GM18499 (cell line): ENCODE measurements around the gene DDX42.
"Not testable (repeated sequence)": the region's sequence is repeated elsewhere in the genome, so short reads cannot be mapped to it uniquely, and the experiment has no call there.

Experiments used
- ATAC-seq: cut with Tn5 transposase; IDR thresholded peaks from one replicate; pipeline ENCODE4 v1.9.1; 2021; ENCODE audit warnings: moderate number of reproducible peaks; ENCODE audit not compliant: insufficient read depth, unreplicated experiment

DDX42 gene

DNA sequence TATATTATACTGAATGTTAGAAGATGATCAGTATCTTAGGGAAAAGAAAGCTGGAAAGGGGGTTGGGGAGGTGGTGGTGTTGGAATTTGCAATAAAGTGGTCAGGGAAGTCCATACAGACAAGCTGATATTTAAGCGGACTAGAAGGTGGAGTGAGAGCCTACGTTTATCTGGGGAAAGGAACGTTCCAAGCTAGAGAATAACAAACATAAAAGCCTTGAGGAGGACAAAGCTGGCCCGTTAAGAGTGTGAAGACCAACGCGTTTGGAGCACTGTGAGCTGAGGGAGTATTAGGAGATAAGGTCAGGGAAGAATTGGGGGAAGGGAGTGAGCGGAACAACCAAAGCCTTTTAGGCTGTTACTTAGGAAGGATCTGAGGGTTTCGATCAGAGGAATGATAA lies 1.4 kb downstream of the DDX42 start:
- no peak for ATAC-seq

DNA sequence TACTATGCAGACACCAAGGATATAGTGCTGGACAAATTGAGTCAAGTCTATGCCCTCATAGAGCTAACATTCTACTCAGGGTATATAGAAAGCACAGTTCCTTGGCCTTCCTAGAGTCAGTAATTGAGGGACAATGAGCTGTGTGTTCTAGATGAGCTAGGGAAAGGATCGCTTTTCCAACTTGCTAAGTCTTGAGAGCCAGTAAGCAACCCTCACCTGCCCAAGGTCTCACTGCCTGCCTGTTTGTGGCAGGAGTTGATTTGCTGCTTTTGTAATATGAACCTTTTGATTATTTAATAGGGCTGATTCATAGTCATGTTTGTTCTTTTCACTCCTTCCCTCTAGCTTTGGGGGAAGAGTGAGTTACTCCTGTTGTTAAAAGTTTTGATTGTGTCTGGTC lies 6.5 kb downstream of the DDX42 start:
- no peak for ATAC-seq

DNA sequence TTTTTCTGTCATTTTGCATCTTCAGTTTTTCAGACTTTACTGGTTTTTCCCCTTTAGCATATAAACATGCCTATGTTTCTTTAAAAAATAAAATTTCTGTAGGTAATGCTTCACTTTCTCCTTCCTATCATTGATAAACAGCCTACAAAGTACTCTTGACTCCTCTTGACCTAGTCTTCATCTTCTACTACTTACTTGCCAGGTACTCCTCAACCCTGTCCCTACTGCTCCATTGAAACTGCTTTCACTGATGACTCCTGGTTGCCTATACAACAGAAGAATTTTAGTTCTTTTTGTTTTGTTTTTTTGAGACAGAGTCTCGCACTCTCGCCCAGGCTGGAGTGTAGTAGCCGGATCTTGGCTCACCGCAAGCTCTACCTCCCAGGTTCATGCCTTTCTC lies 7.0 kb downstream of the DDX42 start:
- no peak for ATAC-seq

DNA sequence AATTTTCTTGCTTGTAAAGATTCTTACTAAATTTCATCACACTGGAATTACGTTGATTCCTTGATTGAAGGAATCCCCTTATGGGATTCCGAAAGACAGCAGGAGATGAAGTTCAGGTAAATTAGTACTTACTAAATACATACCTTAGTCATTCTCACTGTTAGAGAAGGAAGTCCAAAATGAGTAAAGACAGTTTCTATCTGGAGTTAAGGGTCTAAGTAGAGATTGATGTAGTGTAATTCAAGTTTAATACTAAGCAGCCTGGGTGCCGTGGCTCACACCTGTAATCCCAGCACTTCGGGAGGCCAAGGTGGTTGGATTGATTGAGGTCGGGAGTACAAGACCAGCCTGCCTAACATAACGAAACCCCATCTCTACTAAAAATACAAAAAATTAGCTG lies 9.6 kb downstream of the DDX42 start:
- ATAC-seq = no peak

DNA sequence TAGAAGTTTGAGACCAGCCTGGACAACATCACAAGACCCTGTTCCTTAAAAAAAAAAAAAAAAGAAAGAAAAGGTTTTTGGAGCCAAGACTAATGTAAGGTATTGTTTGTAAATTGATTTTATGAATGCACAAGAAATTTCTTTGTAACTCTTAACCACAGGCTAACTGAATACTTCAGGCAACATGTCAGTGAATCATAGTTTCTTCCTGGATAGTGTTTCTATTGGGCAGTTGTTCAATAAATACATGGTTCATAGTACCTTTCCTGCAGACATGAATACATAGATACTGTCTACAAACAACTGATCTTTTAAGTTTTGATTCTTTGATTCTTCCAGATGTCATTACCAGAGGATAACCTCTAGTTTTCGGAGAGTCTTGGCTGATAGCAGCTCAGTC lies 11.6 kb downstream of the DDX42 start:
- no peak for ATAC-seq

DNA sequence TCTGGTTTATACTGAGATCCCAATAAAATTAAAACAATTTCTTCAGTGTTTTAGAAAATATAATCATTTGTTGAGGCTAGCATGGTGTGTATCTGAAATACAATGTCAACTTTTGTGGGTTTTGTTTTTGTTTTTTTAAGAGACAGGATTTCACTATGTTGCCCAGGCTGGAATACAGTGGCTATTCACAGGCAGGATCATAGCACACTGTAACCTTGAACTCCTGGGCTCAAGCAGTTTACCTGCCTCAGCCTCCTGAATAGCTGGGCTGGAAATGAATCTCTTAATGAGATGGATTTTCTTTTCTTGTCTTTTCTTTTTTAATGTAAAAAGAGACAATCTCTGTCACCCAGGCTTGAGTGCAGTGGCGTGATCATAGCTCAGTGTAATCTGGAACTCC lies 12.1 kb downstream of the DDX42 start:
- ATAC-seq = no peak

DNA sequence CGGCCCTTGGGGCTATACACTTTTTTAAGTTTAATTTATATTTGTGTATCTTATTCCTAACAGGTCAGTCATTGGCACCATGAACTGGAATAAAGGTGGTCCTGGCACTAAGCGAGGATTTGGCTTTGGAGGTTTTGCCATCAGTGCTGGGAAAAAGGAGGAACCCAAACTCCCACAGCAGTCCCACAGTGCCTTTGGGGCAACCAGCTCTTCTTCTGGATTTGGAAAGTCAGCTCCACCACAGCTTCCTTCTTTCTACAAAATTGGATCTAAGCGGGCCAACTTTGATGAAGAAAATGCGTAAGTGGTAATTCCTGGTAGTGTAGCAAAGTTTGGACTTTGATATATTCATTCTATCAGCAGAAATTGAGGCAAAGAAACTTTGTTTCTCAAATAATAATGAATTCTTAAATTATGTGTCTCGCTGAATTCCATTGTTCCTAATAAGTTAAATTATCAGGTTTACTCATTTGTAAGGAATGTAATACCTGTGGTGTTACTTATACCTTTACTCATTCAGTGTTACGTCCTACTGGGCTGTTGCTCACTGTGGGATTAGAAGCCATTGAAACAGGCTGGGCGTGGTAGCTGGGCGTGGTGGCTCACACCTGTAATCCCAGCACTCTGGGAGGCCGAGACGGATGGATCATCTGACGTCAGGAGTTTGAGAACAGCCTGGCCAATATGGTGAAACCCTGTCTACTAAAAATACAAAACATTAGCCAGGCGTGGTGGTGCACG lies 13.2 kb downstream of the DDX42 start:
- no peak for ATAC-seq

DNA sequence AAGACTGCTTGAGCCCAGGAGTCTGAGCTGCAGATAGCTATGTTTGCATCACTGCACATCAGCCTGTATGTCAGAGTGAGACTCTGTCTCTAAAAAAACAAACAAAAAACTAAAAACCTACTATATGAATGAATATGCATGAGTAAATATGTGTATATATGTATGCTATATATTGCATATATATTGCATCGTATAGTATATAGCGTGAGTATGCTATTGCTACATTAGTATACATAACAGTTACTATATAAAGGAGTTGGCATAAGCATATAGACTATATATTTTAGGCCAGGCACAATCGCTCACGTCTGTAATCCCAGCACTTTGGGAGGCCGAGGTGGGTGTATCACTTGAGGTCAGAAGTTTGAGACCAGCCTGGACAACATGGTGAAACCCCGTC lies 16.1 kb downstream of the DDX42 start:
- ATAC-seq = no peak

DNA sequence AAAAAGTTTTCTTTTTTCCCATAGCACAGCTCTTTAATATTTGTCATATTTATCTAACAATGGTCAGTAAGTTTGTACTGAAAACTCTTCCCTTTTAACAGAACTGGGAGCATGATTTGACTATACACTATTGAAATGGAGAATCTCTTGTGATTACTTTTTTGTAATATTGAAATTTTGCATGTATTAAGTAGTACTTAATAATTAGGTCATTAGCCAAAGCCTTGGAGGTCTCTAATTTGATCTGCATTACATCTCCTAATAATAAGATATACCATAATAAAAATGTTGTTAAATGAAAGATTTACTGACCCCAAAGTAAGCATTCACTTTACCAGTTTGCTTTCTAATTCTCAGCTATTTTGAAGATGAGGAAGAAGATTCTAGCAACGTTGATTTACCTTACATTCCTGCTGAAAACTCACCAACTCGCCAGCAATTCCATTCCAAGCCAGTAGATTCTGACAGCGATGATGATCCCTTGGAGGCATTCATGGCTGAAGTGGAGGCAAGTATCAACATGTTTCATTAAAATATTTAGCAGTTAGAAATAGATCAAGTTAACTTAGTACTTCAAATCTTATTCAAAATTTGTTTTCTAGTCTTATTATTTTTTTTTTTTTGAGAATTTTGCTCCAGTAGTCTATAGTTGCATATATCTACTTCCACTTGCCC lies 18.2 kb downstream of the DDX42 start:
- ATAC-seq = no peak

DNA sequence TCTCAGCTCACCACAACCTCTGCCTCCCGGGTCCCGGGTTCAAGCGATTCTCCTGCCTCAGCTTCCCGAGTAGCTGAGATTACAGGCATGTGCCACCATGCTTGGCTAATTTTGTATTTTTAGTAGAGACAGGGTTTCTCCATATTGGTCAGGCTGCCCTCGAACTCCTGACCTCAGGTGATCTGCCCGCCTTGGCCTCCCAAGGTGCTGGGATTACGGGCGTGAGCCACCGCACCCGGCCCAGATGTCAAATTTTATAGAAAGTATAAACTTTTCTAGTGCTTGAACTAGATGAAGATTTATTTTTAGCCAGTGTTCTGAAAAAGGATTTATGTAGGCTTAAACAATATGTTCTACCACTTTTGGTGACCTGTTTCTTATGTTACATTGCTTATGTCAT lies 22.4 kb downstream of the DDX42 start:
- not testable (repeated sequence) for ATAC-seq

DNA sequence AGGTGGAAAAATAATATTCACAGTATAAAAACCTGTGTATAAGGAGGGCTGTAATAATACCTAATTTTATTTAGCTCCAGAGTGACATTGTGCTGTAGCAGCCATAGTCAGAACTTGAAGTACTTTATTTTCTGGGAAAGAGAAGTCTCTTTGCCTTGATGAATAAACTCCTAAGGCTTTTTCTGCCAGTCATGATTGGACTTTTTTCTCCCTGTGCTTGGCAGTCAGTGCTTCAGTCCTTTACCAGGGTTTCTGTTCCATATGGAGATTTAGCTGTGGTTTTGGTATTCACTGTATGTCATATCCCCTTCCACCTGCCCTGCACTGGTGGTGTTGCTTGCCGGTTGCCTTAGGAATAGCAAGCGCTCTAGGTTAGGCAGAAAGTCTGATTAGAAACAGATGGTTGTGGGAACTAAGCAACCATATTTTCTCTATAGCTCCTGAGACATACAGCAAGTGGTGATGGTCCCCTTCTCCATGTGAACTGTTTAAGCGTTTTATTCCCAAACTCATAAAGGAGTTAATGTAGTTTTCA lies 24.7 kb downstream of the DDX42 start:
- ATAC-seq = no peak

DNA sequence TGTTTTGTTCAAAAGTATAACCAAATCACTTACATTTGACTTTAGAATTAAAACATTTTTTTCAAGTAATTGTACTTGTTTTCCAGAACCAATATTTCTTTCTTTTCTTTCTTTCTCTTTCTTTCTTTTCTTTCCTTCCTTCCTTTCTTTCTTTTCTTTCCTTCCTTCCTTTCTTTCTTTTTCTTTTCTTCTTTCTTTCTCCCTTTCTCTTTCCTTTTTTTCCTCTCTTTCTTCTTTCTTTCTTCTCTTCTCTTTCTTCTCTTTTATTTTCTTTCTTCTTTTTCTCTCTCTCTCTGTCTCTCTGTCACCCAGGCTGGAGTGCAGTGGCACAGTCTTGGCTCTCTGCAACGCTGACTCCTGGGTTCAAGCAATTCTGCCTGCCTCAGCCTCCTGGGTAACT lies 26.8 kb downstream of the DDX42 start:
- ATAC-seq = no peak

DNA sequence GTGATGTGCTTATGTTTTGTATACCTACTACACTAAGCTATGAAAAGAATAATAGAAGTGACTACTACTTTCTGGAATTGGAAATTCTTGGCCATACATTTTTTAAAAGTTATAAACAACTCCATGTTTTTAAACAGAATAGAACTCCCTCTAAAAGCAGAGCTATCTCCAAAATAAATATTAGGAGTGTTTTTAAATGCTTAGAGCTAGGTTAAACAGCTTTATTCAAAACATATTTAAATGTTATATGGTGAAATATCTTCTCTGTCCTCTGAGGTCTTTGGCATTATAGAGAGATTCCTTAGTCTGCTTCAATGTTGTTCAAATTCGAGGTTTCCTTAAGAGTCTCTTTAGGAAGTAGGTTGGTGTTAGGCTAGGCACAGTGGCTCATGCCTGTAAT lies 30.4 kb downstream of the DDX42 start:
- no peak for ATAC-seq

DNA sequence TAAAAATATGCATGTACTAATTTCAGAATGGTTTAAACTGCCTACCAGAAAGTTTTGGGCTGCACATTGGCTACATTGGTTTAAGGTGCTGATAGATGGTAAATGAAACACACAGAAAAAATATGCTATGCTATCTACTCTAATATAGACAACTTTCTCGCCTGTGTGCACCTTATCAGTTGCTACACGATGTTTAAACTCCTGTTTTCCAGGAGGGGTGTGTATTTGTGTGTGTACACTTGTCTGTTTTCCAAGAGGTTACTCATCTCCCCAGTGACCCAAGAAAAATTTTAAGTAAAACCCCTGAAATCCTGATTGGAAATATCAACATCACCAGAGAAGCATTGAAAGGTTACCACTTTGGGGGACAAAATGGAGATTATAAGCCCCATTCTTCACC lies 31.6 kb downstream of the DDX42 start:
- ATAC-seq = no peak

DNA sequence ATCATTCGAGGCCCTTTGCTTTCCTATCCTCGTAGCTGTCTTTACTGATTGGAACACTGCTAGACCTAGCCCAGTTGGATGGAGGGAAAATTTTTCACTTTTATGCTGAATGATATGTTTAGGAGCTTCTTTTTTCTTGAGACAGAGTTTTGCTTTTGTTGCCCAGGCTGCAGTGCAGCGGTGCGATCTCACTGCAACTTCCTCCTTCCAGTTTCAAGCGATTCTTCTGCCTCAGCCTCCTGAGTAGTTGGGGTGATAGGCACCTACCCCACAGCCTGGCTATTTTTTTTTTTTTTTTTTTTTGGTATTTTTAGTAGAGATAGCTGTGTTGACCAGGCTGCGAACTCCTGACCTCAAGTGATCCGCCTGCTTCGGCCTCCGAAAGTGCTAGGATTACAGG lies 36.0 kb downstream of the DDX42 start:
- no peak for ATAC-seq

DNA sequence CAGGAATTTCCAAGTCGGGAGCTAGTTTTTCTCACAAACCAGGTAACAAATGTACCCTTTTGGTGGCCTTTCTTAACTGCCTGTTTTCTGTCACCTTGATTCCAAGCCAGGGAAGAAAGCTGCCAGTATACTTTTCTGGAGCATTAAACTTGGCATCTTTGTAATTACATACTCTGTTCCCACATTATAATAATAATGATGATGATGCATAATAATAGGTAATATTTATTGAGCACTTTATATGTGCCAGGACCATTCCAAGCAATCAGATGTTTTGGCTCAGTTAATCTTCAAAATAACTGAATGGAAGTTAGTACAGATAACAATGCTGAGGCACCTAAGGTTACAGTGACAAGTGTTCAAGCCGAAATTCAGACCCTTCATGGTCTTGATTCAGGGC lies 42.2 kb downstream of the DDX42 start:
- no peak for ATAC-seq

DNA sequence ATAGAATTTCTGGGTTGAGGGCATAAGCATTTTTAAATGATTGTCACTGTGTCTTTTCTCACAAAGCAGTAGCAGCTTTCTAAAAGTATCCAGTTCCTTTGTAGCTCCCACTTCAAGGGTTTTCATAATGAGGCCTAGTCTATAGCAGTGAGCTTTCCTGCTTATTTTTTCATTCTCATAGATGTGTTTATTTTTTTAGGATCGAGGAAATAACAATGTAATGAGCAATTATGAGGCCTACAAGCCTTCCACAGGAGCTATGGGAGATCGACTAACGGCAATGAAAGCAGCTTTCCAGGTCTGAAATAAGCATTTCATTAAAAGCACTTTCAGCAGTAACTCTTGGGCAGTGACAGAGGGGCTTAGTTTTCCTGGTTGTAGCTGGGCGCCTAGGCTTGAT lies 42.7 kb downstream of the DDX42 start:
- ATAC-seq = no peak

DNA sequence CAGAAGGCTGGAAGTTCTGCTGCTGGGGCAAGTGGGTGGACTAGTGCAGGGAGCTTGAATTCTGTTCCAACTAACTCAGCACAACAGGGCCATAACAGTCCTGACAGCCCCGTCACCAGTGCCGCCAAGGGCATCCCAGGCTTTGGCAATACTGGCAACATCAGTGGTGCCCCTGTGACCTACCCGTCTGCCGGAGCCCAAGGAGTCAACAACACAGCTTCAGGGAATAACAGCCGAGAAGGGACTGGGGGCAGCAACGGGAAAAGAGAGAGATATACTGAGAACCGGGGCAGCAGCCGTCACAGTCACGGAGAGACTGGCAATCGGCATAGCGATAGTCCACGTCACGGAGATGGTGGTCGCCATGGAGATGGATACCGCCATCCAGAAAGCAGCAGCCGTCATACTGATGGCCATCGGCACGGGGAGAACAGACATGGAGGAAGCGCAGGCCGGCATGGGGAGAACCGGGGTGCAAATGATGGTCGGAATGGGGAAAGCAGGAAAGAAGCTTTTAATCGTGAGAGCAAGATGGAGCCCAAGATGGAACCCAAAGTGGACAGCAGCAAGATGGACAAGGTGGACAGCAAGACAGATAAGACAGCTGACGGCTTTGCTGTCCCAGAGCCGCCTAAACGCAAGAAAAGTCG lies 43.9 kb downstream of the DDX42 start:
- no peak for ATAC-seq

DNA sequence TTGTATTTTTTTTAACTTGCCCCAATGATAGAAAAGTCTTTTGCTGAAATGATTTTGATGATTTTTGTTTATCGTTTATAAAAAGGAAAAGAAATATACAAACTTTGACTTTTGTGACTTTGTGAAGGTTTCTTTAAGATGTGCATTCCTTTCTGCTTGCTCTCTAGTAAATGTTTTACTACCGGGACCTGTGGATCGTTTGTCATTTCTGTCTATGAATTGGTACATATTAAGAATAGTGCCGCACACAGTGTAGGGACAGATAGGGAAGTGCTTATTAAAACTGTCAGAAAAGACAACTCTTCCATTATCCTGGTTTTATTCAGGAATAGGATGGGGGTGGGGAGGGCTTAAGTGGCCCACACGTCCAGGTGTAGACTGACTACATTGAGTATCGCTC lies 45.2 kb downstream of the DDX42 start:
- ATAC-seq = no peak

DNA sequence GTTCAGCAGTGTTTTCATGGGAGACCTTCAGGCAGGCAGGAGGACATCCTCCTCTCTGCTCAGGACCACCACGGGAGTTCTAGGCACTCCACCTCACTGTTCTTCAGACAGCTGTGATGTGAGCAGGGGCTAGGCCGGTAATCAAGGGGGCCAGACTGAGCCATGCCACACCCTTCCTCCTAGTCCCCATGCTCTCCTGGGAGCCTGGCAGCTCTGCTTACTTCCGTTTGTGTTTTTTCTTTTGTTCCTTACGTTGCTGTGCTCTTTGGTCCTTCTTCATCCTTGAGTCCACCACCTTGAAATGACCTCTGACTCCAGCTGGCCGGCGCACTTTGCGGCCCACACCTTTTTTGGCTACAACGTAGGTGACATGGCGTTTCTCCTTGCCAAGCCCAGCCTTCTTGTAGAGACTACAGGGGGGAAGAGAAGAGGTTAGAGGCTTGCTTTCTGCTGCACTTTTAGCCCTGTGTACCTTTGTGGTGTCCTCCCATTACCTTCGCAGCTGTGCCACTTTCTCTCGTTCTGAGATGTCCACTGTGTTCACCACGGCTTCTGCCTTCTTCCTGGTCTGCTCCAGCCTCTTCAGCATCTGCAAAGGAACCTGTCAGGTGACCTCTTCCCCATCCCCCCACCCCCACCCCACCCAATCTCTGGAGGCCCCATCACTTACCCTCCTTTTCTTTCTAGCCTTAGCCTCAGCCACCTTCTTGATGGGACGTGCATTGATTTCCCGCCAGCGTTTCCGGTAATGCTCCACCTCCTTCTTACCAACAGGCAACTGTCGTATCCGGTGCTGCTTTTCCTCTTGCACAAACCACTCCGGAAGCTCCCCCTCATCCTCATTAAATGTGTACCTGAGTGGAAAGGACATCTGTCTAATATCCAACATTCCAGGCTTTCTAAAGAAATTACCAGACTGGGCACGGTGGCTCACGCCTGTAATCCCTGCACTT lies 45.9 kb downstream of the DDX42 start:
- ATAC-seq = no peak
